Mammary microvascular endothelial cell (primary cell): ENCODE measurements around the gene THOC5. TPM values are rescaled to one million over a fixed set of nuclear protein-coding genes. Genes with fewer than 3 reads are reported as not detected.

Experiments used
- total RNA-seq: library from RNA; depleted of rRNA; stranded (reverse); fragments of >200 nt; gene quantifications from 2 replicates; pipeline ENCODE4 v1.2.3, GENCODE V29; 2015

The THOC5 gene
- 33.9 and 38.8 TPM in 2 replicates for total RNA-seq

DNA sequence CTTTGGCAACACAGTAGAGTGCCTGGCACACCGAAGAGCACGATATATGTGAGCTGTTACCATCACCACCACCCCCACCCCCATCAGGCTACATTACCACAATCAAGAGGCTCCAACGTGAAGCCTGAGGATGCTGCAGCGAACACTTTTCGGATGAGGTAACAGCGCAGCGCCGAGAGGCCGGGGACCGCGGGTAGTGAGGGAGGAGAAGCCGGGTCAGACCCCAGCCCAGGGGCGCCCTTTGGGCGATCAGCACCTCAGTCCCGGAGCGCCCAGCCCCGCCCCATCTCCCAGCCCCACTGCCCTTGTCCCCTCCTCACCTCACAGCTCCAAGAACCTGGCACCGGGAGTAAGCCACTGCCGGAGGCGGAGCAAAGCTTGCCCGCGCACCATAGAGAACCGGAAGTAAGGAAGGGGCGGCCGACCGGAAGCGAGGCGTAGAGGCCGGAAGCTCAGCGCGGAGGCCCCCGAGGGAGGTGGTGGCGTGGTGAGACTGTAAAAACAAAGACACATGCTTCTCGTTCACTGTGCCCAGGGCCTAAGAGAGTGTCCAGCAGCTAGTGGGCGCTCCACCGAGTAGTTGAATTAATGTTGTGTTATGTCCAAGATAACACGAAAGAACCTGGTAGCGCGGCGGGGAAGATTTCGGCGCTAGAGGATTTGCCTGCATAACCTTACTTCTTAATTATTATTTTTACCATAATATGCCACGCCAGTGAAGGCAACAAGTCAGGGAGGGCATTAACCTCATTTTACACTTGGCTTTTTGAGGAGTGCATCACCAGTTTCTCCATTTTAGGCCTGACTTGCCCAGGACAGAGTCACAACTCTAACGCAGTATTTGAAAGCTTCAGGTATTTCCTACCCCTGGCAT lies at the start of gene THOC5:
THOC5 (minus strand) TSS at position 407 of the 874 bp plus-strand sequence. CDS start 4,610 bp downstream, outside the sequence.

DNA sequence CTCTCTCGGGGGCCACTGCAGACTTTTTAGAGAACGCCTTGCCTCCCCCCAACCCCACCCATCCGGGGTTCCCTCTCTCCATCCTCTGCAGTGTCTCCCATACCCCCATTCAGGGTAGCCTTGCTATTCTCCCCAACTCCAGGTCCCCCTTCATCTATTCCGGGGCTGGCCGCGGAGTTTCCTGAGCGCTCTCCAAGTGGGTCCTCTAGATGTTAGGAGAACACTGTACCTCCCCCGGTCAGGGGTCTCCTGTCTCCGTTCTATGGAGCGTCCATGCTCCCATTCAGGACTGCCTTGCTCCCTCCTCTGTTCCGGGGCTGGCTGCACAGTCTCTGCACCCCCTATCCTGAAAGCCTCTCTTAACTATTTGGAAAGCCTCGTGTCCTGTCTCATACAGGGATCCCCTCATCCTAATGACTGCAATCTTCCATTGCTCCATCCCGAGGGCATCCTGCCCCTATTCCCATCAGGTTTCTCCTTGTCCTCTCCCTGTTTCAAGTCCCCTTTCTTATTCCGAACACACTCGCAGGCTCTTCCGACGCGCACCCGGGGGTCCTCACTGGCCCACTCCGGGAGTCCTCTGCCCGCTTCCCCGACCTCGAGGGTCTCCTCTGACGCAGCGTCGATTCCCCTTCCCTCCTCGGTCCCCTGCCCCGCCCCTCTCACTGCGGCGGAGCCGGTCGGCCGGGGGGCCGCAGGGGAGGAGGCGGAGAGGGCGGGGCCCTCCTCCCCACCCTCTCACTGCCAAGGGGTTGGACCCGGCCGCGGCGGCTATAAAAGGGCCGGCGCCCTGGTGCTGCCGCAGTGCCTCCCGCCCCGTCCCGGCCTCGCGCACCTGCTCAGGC lies 73.9 kb downstream of the THOC5 start, which contains the start of gene NEFH:
NEFH (plus strand) TSS at position 802 of the 845 bp plus-strand sequence. CDS start 45 bp downstream, outside the sequence.

Other genes starting within 250 kb of the THOC5 start
- gene GAS2L1, start 247.1 kb downstream of the THOC5 start, total RNA-seq: 34.9 and 47.1 TPM in 2 replicates
- 0.07 and 0.20 TPM in 2 replicates for gene RASL10A, start 238.1 kb downstream of the THOC5 start, total RNA-seq
- 97.7 and 109 TPM in 2 replicates for gene AP1B1, start 165.2 kb downstream of the THOC5 start, total RNA-seq
- not detected in 2 replicates for gene RFPL1, start 115.2 kb downstream of the THOC5 start, total RNA-seq
- gene NEFH, start 73.5 kb downstream of the THOC5 start, total RNA-seq: 1.2 and 2.1 TPM in 2 replicates
- 32.2 and 32.4 TPM in 2 replicates for gene NIPSNAP1, start 27.4 kb upstream of the THOC5 start, total RNA-seq
- 123 and 124 TPM in 2 replicates for gene NF2, start 49.9 kb upstream of the THOC5 start, total RNA-seq
- gene CABP7, start 166.2 kb upstream of the THOC5 start, total RNA-seq: not detected in 2 replicates
- 28.6 and 36.1 TPM in 2 replicates for gene ZMAT5, start 213.2 kb upstream of the THOC5 start, total RNA-seq
- 80.6 and 91.3 TPM in 2 replicates for gene UQCR10, start 213.6 kb upstream of the THOC5 start, total RNA-seq